ENCODE results near the gene RNF112. TPM values are rescaled to one million over a fixed set of nuclear protein-coding genes. Genes with fewer than 3 reads are reported as not detected.
A peak's percentile ranks its signal among the peaks of the same experiment; 100 is the strongest.

Gene RNF112
- 1.8 TPM for total RNA-seq
- long read RNA-seq, result 0 reads

- Histone ChIP-seq H3K27ac (no peak within 1 kb of the TSS), H3K9me3 (no peaks in the 10 kb centered on the region), H3K27me3 (ENCODE audit: low read depth) (no peaks in the 10 kb centered on the region), H3K36me3 (no peaks in the 10 kb centered on the region), H3K4me3 (peak within 1 kb of the TSS; percentile 37), H3K4me1 (no peaks in the 10 kb centered on the region)
- no peak for ATAC-seq
- TF ChIP-seq CTCF (IDR thresholded peaks at IDR 0.05), result no peak
- intact Hi-C loops (cut with DNase I), result no loop called here
- no peak for DNase-seq
These were observed at the start of gene RNF112 for GRCh38 chr17:19410875-19411620. Gene RNF112 (plus strand): TSS chr17:19411232. CDS start chr17:19411409, 177 bp downstream.

GRCh38 chr17:19361326-19361725 lies 49.7 kb upstream of the RNF112 start:
- H3K4me3 ChIP-seq, result peak overlapping the region; percentile 82
- no peak for DNase-seq
- intact Hi-C loops (cut with DNase I), result no loop called here
- H3K4me1 ChIP-seq, result peaks cover 13% of the 10 kb centered on the region
- no peak overlapping the region for H3K27ac ChIP-seq
- H3K36me3 ChIP-seq, result no peaks in the 10 kb centered on the region
- H3K27me3 ChIP-seq (ENCODE audit: low read depth), result no peaks in the 10 kb centered on the region
- no peak for TF ChIP-seq CTCF (IDR thresholded peaks at IDR 0.05)
- no peaks in the 10 kb centered on the region for H3K9me3 ChIP-seq
- no peak for ATAC-seq

- DNase-seq (no peak), ATAC-seq (no peak)
- Histone ChIP-seq H3K4me1 (peaks cover 13% of the 10 kb centered on the region), H3K4me3 (peak overlapping the region; percentile 82), H3K27me3 (ENCODE audit: low read depth) (no peaks in the 10 kb centered on the region), H3K36me3 (no peaks in the 10 kb centered on the region), H3K9me3 (no peaks in the 10 kb centered on the region), H3K27ac (peak overlapping the region; percentile 83)
- no peak for TF ChIP-seq CTCF (IDR thresholded peaks at IDR 0.05)
- intact Hi-C loops (cut with DNase I), result no loop called here
These were observed 49.1 kb upstream of the RNF112 start for GRCh38 chr17:19361944-19362276.

GRCh38 chr17:19362277-19363113 lies 48.5 kb upstream of the RNF112 start, which contains the start of gene B9D1:
Gene B9D1 (minus strand): TSS chr17:19362723. CDS start chr17:19362569, 154 bp downstream.
- Histone ChIP-seq H3K27ac (peak within 1 kb of the TSS; percentile 83), H3K4me3 (peak within 1 kb of the TSS; percentile 82), H3K27me3 (ENCODE audit: low read depth) (no peaks in the 10 kb centered on the region), H3K4me1 (peaks cover 13% of the 10 kb centered on the region), H3K9me3 (no peaks in the 10 kb centered on the region), H3K36me3 (no peaks in the 10 kb centered on the region)
- DNase-seq (peak; percentile 95), ATAC-seq (peak; percentile 96 to 97)
- peak; percentile 97 for TF ChIP-seq CTCF (IDR thresholded peaks at IDR 0.05)
- intact Hi-C loops (cut with DNase I), result no loop called here

GRCh38 chr17:19363114-19363438 lies 48.0 kb upstream of the RNF112 start:
- Histone ChIP-seq H3K27me3 (ENCODE audit: low read depth) (no peaks in the 10 kb centered on the region), H3K27ac (peak overlapping the region; percentile 83), H3K4me1 (peaks cover 13% of the 10 kb centered on the region), H3K9me3 (no peaks in the 10 kb centered on the region), H3K36me3 (no peaks in the 10 kb centered on the region), H3K4me3 (peak overlapping the region; percentile 82)
- ATAC-seq, result no peak
- intact Hi-C loops (cut with DNase I), result no loop called here
- TF ChIP-seq CTCF (IDR thresholded peaks at IDR 0.05), result no peak
- no peak for DNase-seq
